OCI-LY1 (cell line): ENCODE results near the gene PAN2.

Experiments
- CTCF ChIP-seq: fragments of 200-600 bp; sonication (generic), shearing (Covaris generic); IDR thresholded peaks from 2 replicates; pipeline ENCODE4 v1.5.1; 2017; ENCODE audit warnings: mild to moderate bottlenecking, antibody characterized with exemption, low read length, moderate library complexity, mixed read lengths
- EZH2 ChIP-seq: fragments of 200-600 bp; sonication (generic), shearing (Covaris generic); IDR thresholded peaks from 2 replicates; pipeline ENCODE4 v1.8.0; 2017; ENCODE audit warnings: borderline replicate concordance, mixed run types, mild to moderate bottlenecking, antibody characterized with exemption, low read length, moderate library complexity, mixed read lengths

GRCh38 chr12:56382611-56383010 is 48.8 kb upstream of the PAN2 start:
- TF ChIP-seq EZH2 = no peak
- no peak for TF ChIP-seq CTCF
